AG09309 (cell line): ENCODE data around the gene SCN11A.
A peak's percentile ranks its signal among the peaks of the same experiment; 100 is the strongest.

Experiments used
- DNase-seq: peaks from one replicate; pipeline ENCODE4 v3.0.0-alpha.2; 2010; ENCODE audit warnings: low read depth
- H3K4me3 ChIP-seq: 2 replicates; pipeline ENCODE4 v1.5.1; 2011; ENCODE audit warnings: mild to moderate bottlenecking, low read depth, low read length, moderate library complexity; ENCODE audit not compliant: control insufficient read depth
- CTCF ChIP-seq: IDR thresholded peaks from 2 replicates; pipeline ENCODE4 v1.5.1; 2011; ENCODE audit warnings: mild to moderate bottlenecking, low read depth, low read length, inconsistent platforms; ENCODE audit not compliant: insufficient read depth, control insufficient read depth; ENCODE audit errors: missing control alignments

The SCN11A gene

DNA sequence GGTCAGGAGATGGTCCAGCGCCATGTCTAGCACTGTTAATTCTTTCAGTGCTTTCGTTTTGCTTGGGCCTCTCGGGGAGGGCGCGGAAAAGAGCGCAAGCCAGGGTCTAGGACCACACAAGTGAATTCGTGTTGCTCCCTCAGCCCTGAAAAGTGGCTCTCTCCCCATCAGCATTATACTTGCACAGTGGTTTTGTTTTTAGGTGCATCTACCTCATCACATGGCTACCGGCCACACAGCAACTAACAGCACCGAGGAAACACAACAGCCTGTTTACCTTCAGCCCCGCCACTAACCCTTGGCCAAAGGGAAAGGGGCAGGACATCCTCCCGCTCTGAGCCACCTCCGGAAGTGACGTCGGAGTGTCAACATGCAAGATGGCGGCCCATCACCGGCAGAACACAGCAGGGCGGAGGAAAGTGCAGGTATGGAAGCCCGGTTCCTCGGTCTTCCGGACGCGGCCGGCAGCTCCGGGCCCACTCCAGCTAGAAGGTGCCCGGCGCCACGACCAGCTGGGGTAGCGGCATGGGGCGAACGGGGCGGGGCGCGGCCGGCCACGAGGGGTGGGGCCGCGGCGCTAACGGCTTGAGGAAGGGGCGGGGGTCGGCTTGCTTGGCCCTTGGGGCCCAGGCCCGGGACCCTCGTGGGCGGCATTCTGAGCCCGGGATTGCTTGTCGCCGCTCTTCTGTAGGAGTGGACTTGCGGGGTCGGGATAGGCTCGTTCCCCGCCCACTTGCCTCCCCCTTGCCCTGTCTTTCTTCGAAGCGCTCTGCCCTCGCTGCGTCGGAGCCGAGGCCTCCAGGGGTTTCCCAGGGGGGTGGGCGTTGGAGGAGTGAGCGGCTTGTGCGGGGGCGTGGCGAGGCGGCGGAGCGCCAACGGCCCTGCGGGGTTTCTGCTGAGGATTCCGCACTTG is at the start of gene SCN11A, which contains the start of gene WDR48:
Gene SCN11A, minus strand, starts transcription at position 296 of the 913 bp plus-strand sequence. CDS start 101,582 bp downstream, outside the sequence.
Gene WDR48, plus strand, starts transcription at position 368 of the 913 bp plus-strand sequence. Its CDS starts 10 bp downstream, at position 378.
- peak within 1 kb of the TSS; percentile 97 for H3K4me3 ChIP-seq
- DNase-seq, result peak; percentile 49
- TF ChIP-seq CTCF, result no peak

GRCh38 chr3:39101022-39101689 is 49.4 kb upstream of the SCN11A start:
- no peak for DNase-seq
- H3K4me3 ChIP-seq, result no peak overlapping the region
- TF ChIP-seq CTCF, result peak; percentile 76

DNA sequence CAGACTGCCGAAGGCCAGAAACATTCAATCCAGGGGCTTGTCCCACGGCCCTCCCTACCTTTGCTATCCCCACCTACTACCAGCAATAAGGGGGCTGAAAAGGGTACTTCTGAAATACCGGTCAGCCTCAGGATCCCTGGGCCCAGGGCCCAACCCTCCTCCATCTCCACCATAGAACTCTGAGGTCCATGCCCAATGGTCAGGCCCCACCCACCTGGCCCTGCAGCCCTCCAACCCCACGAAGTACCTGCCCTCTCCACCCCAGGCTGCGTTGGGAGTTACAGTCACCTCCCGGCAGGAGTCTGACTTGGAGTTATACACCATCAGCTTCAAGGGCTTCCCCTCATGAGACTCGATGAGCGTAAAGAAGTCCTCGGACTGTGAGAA is 48.7 kb upstream of the SCN11A start:
- no peak for TF ChIP-seq CTCF
- DNase-seq, result no peak

GRCh38 chr3:39099738-39100499 is 48.2 kb upstream of the SCN11A start:
- TF ChIP-seq CTCF, result no peak
- no peak for DNase-seq
- H3K4me3 ChIP-seq, result no peak overlapping the region

More for the DNA sequence above, 48.7 kb upstream of the SCN11A start:
- H3K4me3 ChIP-seq, result no peak overlapping the region

DNA sequence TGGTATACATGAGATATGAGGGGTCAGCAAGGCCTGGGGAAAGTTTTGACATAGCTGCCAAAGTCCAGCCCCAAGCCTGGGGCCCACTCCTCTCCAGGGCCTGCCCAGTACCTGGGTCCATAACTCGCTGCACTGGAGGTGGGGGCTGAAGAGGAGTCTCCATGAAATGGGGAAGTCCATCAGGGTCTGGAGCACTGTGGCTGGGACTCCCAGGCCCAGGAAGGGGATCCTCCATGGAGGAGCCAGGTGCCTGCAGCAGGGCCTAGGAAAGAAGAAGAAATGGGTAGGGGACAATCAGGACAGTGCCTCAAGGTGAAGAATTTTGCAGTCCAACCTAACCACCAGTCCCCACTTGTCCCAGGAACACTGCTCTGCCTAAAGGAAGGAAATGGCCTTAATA is 47.5 kb upstream of the SCN11A start:
- DNase-seq, result no peak
- no peak for TF ChIP-seq CTCF

DNA sequence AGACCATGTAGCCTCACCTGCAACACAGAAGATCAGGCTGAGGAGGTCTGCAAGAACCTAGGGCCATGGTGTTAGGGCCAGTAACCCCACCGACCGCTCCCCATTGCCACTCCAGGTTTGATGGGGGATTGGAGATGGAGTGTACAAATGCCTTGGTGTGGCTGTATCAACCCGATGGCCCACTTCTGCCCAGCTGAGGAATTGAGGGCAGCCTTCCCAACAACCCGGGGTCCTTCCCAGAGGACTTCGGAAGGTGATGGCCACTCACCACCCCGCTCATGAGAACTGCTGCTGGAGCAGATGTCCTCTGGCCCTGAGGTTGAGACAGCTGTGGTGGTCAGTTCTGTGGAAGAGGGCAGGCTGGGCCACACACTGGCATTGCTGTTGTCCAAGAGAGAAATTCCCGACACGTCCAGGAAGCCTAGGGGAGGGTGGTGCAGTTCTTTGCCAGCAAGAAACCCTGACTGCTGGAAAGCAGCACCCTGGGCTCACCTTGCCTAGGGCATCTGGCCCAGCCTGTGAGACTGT is 46.8 kb upstream of the SCN11A start:
- no peak overlapping the region for H3K4me3 ChIP-seq
- TF ChIP-seq CTCF, result no peak
- DNase-seq, result no peak

More for the DNA sequence above, 47.5 kb upstream of the SCN11A start:
- H3K4me3 ChIP-seq, result no peak overlapping the region
